GM23338 (cell line): ENCODE results near the gene UNC5C. TPM values are rescaled to one million over a fixed set of nuclear protein-coding genes. Genes with fewer than 3 reads are reported as not detected.
A peak's percentile ranks its signal among the peaks of the same experiment; 100 is the strongest.

Experiments
- ATAC-seq: fragments of 200-7000 bp; cut with Tn5 transposase; 3 replicates; pipeline ENCODE4 v1.9.1; 2020
- DNase-seq: peaks from one replicate; pipeline ENCODE4 v3.0.0-alpha.2; 2015; ENCODE audit warnings: low spot score
- H2AFZ ChIP-seq: fragments of 200-600 bp; sonication (generic); 2 replicates; pipeline ENCODE4 v1.8.0; 2016; ENCODE audit warnings: antibody characterized with exemption, mild to moderate bottlenecking, moderate library complexity
- H3F3A ChIP-seq: fragments of 200-600 bp; sonication (generic); replicated peaks from 2 replicates; pipeline ENCODE4 v1.8.0; 2017; ENCODE audit warnings: antibody characterized with exemption, mixed run types, low read depth
- H3K27ac ChIP-seq: fragments of 200-600 bp; sonication (generic); 2 replicates; pipeline ENCODE4 v1.6.1; 2016; ENCODE audit warnings: low read depth
- H3K27me3 ChIP-seq: fragments of 200-600 bp; sonication (generic); 2 replicates; pipeline ENCODE4 v1.8.0; 2016; ENCODE audit warnings: mild to moderate bottlenecking, mixed run types, moderate library complexity; ENCODE audit not compliant: insufficient read depth
- H3K36me3 ChIP-seq: fragments of 200-600 bp; sonication (generic); 2 replicates; pipeline ENCODE4 v1.8.0; 2016; ENCODE audit warnings: mild to moderate bottlenecking; ENCODE audit not compliant: insufficient read depth
- H3K4me1 ChIP-seq: fragments of 200-600 bp; sonication (generic); 2 replicates; pipeline ENCODE4 v1.8.0; 2016; ENCODE audit warnings: mild to moderate bottlenecking, moderate library complexity; ENCODE audit not compliant: insufficient read depth
- H3K4me2 ChIP-seq: fragments of 200-600 bp; sonication (generic); 2 replicates; pipeline ENCODE4 v1.7.1; 2017; ENCODE audit warnings: mixed run types
- H3K4me3 ChIP-seq: fragments of 200-600 bp; sonication (generic); 2 replicates; pipeline ENCODE4 v1.6.1; 2016; ENCODE audit warnings: mixed run types
- H3K79me2 ChIP-seq: fragments of 200-600 bp; sonication (generic); replicated peaks from 2 replicates; pipeline ENCODE4 v1.8.0; 2017; ENCODE audit warnings: mild to moderate bottlenecking; ENCODE audit not compliant: insufficient read depth
- H3K9me2 ChIP-seq: fragments of 200-600 bp; sonication (generic); 2 replicates; pipeline ENCODE4 v1.8.0; 2017; ENCODE audit not compliant: insufficient read depth
- H4K20me1 ChIP-seq: fragments of 200-600 bp; sonication (generic); replicated peaks from 2 replicates; pipeline ENCODE4 v1.8.0; 2017; ENCODE audit warnings: mild to moderate bottlenecking; ENCODE audit not compliant: insufficient read depth
- H3K27ac Mint-ChIP-seq: 2 replicates; pipeline ENCODE4 v1.8.0; 2020; ENCODE audit warnings: inconsistent platforms, mild to moderate bottlenecking, moderate library complexity, mixed read lengths
- H3K27me3 Mint-ChIP-seq: 3 replicates; pipeline ENCODE4 v1.8.0; 2022; ENCODE audit warnings: low read depth, mild to moderate bottlenecking, moderate library complexity, mixed read lengths, inconsistent platforms; ENCODE audit not compliant: insufficient read depth, poor library complexity
- H3K36me3 Mint-ChIP-seq: 3 replicates; pipeline ENCODE4 v1.8.0; 2021; ENCODE audit warnings: low read depth, mild to moderate bottlenecking, inconsistent platforms, moderate library complexity, mixed read lengths
- H3K4me1 Mint-ChIP-seq: 3 replicates; pipeline ENCODE4 v1.8.0; 2020; ENCODE audit warnings: mild to moderate bottlenecking, inconsistent platforms, mixed read lengths
- H3K4me3 Mint-ChIP-seq: 3 replicates; pipeline ENCODE4 v1.8.0; 2021; ENCODE audit warnings: moderate library complexity, mild to moderate bottlenecking, inconsistent platforms, mixed read lengths
- H3K9me3 Mint-ChIP-seq: 3 replicates; pipeline ENCODE4 v1.8.0; 2020; ENCODE audit warnings: moderate library complexity, mild to moderate bottlenecking, inconsistent platforms, mixed read lengths
- CREB1 ChIP-seq: fragments of 250-450 bp; sonication (Bioruptor Pico); IDR thresholded peaks from 2 replicates; pipeline ENCODE4 v1.5.0; 2020; ENCODE audit warnings: low read depth, mild to moderate bottlenecking, moderate library complexity
- ETS1 ChIP-seq: IDR thresholded peaks from 2 replicates; pipeline ENCODE4 v1.6.1; 2016; ENCODE audit warnings: antibody characterized with exemption
- EZH2 ChIP-seq: fragments of 200-600 bp; sonication (generic); IDR thresholded peaks from one replicate; pipeline ENCODE4 v1.8.0; 2017; ENCODE audit warnings: antibody characterized with exemption, mild to moderate bottlenecking, low read depth; ENCODE audit not compliant: unreplicated experiment
- EZH2phosphoT487 ChIP-seq: fragments of 200-600 bp; sonication (generic); IDR thresholded peaks from one replicate; pipeline ENCODE4 v1.8.1; 2018; ENCODE audit warnings: antibody characterized with exemption; ENCODE audit not compliant: unreplicated experiment
- JUNB ChIP-seq: IDR thresholded peaks from one replicate; pipeline ENCODE4 v1.6.1; 2016; ENCODE audit warnings: antibody characterized with exemption; ENCODE audit not compliant: unreplicated experiment
- NANOG ChIP-seq: IDR thresholded peaks from 2 replicates; pipeline ENCODE4 v1.6.1; 2016; ENCODE audit warnings: antibody characterized with exemption, borderline replicate concordance
- POLR2AphosphoS5 ChIP-seq: IDR thresholded peaks from 2 replicates; pipeline ENCODE4 v1.6.1; 2016; ENCODE audit warnings: antibody characterized with exemption, low read depth
- STAT1 ChIP-seq: IDR thresholded peaks from one replicate; pipeline ENCODE4 v1.6.1; 2016; ENCODE audit warnings: antibody characterized with exemption; ENCODE audit not compliant: unreplicated experiment
- ZNF114 ChIP-seq: fragments of 250-450 bp; sonication (Bioruptor Pico); IDR thresholded peaks from 2 replicates; pipeline ENCODE4 v1.5.0; 2020; ENCODE audit warnings: mild to moderate bottlenecking, moderate library complexity
- ZNF331 ChIP-seq: fragments of 250-450 bp; sonication (Bioruptor Pico); IDR thresholded peaks from 2 replicates; pipeline ENCODE4 v1.5.0; 2020; ENCODE audit warnings: low read depth, mild to moderate bottlenecking, moderate library complexity
- polyA plus RNA-seq: library from polyadenylated mRNA; unstranded; fragments of >200 nt; fragmentation: Nextera tagmentation; extraction: Ambion mirVana; gene quantifications from 2 replicates; pipeline ENCODE4 v1.2.1, GENCODE V29; 2016
- total RNA-seq: library from RNA; depleted of rRNA; stranded (reverse); fragments of >200 nt; shearing (Covaris generic); gene quantifications from 2 replicates; pipeline ENCODE4 v1.2.3, GENCODE V29; 2014
- TF ChIP-seq, protein P1 (sequence below): fragments of 250-450 bp; sonication (Bioruptor Pico); IDR thresholded peaks from 2 replicates; pipeline ENCODE4 v1.5.0; 2020; ENCODE audit warnings: mild to moderate bottlenecking, moderate library complexity

The UNC5C gene
- total and polyA plus RNA-seq, 2 experiments from 2014 or later, result 0.08 to 0.21 TPM

DNA sequence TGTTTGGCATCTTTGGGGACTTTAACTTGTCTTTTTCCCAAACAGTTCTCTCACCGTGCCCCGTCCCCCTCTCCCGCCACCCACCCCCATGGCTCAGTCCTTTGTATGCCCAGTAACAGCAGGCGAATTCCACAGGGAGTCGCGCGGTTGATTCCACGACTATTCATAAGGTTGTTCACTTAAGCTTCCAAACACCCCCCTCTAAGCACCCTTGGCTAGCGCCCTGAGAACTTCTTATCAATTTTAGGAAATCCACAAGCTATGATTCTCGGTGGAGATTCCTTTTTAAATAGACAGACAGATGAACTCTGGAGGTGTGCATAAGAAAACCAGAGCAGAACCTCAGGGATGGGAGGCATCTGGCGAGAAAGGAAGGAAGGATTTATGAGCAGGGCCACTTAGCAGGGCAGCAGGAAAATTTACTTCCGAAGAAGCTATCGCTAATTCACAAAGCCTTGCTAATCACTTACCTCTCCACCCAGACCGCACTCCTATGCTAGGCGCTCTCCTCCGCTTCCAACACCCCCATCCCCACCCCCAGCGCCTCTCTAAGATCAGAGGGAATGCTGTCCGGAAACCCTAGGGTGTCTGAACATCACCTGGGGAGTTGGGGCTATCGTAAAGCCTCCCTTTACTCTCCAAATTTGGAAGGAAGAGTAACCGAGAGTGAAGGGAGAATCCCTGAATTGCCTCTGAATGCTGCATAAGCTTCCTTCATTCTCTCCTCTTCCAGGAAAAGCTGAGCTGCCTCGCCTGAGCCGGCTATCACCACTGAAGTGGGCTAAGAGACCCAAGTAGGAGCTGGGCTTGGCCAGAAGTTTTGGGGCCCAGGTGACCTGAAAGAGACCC is 1.7 kb downstream of the UNC5C start:
- Histone ChIP-seq H2AFZ (peak overlapping the region; percentile 99), H3K4me3 (peak overlapping the region; percentile 82), H3K36me3 (no peaks in the 10 kb centered on the region), H4K20me1 (peaks cover 3% of the 10 kb centered on the region; the same call in 1 of the 2 replicates), H3K9me2 (no peaks in the 10 kb centered on the region), H3K27ac (no peak overlapping the region), H3K27me3 (peaks cover 64% of the 10 kb centered on the region), H3K4me1 (peaks cover 32% of the 10 kb centered on the region), H3K79me2 (no peaks in the 10 kb centered on the region), H3K4me2 (peak overlapping the region; percentile 96), H3F3A (no peaks in the 10 kb centered on the region)
- H3K27ac Mint-ChIP-seq, result no peak overlapping the region
- H3K27me3 Mint-ChIP-seq, result peaks cover 47% of the 10 kb centered on the region
- peak overlapping the region; percentile 89 for H3K4me3 Mint-ChIP-seq
- TF ChIP-seq ETS1 (no peak), STAT1 (no peak), CREB1 (CRISPR knock-in tag) (no peak), EZH2 (no peak), ZNF331 (CRISPR knock-in tag) (no peak), NANOG (no peak), EZH2phosphoT487 (no peak), POLR2AphosphoS5 (no peak)
- H3K36me3 Mint-ChIP-seq, result no peaks in the 10 kb centered on the region
- H3K9me3 Mint-ChIP-seq, result no peaks in the 10 kb centered on the region; the same call in 2 of the 3 replicates
- H3K4me1 Mint-ChIP-seq, result peaks cover 36% of the 10 kb centered on the region
- DNase-seq, result peak; percentile 53
- ATAC-seq, result peak; percentile 21

GRCh38 chr4:95546221-95546620 is 2.6 kb downstream of the UNC5C start:
- peaks cover 3% of the 10 kb centered on the region; the same call in 1 of the 2 replicates for H4K20me1 ChIP-seq
- no peak overlapping the region for H3K27ac ChIP-seq
- peak overlapping the region; percentile 89 for H3K4me3 Mint-ChIP-seq
- no peak overlapping the region for H2AFZ ChIP-seq
- no peaks in the 10 kb centered on the region for H3K9me2 ChIP-seq
- no peak for DNase-seq
- ATAC-seq, result no peak
- no peaks in the 10 kb centered on the region for H3K79me2 ChIP-seq
- no peaks in the 10 kb centered on the region for H3F3A ChIP-seq
- no peak overlapping the region for H3K27ac Mint-ChIP-seq
- H3K4me3 ChIP-seq, result peak overlapping the region; percentile 82
- no peaks in the 10 kb centered on the region for H3K36me3 Mint-ChIP-seq
- peaks cover 28% of the 10 kb centered on the region for H3K4me1 ChIP-seq
- peaks cover 29% of the 10 kb centered on the region for H3K4me1 Mint-ChIP-seq
- peaks cover 60% of the 10 kb centered on the region for H3K27me3 ChIP-seq
- H3K27me3 Mint-ChIP-seq, result peaks cover 47% of the 10 kb centered on the region
- H3K9me3 Mint-ChIP-seq, result no peaks in the 10 kb centered on the region; the same call in 2 of the 3 replicates
- H3K36me3 ChIP-seq, result no peaks in the 10 kb centered on the region
- H3K4me2 ChIP-seq, result peak overlapping the region; percentile 96
- TF ChIP-seq, protein P1, sequence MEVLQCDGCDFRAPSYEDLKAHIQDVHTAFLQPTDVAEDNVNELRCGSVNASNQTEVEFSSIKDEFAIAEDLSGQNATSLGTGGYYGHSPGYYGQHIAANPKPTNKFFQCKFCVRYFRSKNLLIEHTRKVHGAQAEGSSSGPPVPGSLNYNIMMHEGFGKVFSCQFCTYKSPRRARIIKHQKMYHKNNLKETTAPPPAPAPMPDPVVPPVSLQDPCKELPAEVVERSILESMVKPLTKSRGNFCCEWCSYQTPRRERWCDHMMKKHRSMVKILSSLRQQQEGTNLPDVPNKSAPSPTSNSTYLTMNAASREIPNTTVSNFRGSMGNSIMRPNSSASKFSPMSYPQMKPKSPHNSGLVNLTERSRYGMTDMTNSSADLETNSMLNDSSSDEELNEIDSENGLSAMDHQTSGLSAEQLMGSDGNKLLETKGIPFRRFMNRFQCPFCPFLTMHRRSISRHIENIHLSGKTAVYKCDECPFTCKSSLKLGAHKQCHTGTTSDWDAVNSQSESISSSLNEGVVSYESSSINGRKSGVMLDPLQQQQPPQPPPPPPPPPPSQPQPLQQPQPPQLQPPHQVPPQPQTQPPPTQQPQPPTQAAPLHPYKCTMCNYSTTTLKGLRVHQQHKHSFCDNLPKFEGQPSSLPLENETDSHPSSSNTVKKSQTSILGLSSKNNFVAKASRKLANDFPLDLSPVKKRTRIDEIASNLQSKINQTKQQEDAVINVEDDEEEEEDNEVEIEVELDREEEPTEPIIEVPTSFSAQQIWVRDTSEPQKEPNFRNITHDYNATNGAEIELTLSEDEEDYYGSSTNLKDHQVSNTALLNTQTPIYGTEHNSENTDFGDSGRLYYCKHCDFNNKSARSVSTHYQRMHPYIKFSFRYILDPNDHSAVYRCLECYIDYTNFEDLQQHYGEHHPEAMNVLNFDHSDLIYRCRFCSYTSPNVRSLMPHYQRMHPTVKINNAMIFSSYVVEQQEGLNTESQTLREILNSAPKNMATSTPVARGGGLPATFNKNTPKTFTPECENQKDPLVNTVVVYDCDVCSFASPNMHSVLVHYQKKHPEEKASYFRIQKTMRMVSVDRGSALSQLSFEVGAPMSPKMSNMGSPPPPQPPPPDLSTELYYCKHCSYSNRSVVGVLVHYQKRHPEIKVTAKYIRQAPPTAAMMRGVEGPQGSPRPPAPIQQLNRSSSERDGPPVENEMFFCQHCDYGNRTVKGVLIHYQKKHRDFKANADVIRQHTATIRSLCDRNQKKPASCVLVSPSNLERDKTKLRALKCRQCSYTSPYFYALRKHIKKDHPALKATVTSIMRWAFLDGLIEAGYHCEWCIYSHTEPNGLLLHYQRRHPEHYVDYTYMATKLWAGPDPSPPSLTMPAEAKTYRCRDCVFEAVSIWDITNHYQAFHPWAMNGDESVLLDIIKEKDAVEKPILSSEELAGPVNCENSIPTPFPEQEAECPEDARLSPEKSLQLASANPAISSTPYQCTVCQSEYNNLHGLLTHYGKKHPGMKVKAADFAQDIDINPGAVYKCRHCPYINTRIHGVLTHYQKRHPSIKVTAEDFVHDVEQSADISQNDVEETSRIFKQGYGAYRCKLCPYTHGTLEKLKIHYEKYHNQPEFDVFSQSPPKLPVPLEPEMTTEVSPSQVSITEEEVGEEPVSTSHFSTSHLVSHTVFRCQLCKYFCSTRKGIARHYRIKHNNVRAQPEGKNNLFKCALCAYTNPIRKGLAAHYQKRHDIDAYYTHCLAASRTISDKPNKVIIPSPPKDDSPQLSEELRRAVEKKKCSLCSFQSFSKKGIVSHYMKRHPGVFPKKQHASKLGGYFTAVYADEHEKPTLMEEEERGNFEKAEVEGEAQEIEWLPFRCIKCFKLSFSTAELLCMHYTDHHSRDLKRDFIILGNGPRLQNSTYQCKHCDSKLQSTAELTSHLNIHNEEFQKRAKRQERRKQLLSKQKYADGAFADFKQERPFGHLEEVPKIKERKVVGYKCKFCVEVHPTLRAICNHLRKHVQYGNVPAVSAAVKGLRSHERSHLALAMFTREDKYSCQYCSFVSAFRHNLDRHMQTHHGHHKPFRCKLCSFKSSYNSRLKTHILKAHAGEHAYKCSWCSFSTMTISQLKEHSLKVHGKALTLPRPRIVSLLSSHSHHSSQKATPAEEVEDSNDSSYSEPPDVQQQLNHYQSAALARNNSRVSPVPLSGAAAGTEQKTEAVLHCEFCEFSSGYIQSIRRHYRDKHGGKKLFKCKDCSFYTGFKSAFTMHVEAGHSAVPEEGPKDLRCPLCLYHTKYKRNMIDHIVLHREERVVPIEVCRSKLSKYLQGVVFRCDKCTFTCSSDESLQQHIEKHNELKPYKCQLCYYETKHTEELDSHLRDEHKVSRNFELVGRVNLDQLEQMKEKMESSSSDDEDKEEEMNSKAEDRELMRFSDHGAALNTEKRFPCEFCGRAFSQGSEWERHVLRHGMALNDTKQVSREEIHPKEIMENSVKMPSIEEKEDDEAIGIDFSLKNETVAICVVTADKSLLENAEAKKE (CRISPR knock-in tag), result no peak
- TF ChIP-seq EZH2 (no peak), STAT1 (no peak), EZH2phosphoT487 (no peak), ZNF331 (CRISPR knock-in tag) (no peak), ZNF114 (CRISPR knock-in tag) (no peak), NANOG (no peak), JUNB (no peak)
